Activated CD8-positive, alpha-beta memory T cell treated with anti-CD3 and anti-CD28 coated beads for 4 hours (primary cell): Measurements from ENCODE around the gene MINDY2.
"Not testable (repeated sequence)": the region's sequence is repeated elsewhere in the genome, so short reads cannot be mapped to it uniquely, and the experiment has no call there.

ENCODE experiments used
- DNase-seq, 2 donors: peaks; one replicate each; pipeline ENCODE4 v3.0.0-alpha.2; 2020; ENCODE audit warnings: low read depth in 2 of 2

Gene MINDY2

DNA sequence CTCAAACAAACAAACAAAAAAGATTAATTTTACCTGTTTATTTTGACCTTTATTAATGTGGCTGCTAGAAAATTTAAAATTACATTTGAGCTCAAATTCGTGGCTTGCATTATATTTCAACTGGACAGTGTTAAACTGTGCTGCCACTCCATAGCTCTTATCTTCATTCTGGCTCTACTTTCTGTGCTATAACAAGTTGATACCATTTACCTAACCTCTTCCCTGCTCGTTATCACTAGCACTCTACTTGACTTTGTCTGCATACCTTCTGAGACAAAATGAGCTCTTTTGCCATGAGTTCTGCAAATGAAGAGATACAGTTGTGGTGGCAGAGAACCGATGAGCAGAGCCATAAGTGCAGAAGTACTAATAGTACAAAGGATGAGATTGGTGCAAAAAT lies 26.4 kb downstream of the MINDY2 start:
- no peak for DNase-seq

- DNase-seq: no peak
Measured at GRCh38 chr15:58805095-58805494, 34.0 kb downstream of the MINDY2 start.

- not testable (repeated sequence) for DNase-seq
Measured at GRCh38 chr15:58823267-58823666, 52.2 kb downstream of the MINDY2 start.

DNA sequence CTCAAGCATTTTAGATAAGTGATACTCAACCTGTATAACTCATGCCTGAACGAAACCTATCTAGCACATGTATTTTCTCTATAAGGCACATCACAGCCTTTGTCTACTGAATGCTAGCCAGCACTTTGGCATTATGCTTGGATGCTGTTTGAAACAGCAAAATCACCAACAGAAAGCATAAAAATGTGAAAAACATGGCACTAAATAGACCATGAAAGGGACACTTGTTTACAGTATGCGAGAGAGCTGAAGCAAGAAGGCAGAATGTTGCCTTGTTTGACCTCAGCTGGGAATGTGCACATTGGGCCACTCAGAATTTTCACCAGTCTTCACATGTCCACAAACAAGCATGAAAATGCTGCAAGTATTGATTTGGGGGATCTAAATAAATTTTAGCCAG lies 59.5 kb downstream of the MINDY2 start:
- DNase-seq: no peak

- not testable (repeated sequence) for DNase-seq
Measured at GRCh38 chr15:58833681-58834426, 62.8 kb downstream of the MINDY2 start.

DNA sequence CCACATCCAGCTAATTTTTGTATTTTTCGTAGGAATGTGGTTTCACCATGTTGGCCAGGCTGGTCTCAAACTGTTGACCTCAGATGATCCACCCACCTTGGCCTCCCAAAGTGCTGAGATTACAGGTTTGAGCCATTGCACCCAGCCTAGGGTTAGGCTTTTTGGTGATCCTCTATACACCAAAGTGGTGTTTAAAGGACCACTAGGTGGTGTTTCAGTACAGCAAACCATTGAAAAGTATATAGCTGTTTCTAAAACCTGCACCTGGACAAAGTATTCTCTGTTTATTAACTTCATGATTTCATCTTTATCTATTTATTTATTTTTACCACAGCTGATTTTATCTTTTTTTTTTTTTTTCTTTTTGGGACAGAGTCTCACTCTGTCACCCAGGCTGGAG lies 68.4 kb downstream of the MINDY2 start:
- DNase-seq: no peak

DNA sequence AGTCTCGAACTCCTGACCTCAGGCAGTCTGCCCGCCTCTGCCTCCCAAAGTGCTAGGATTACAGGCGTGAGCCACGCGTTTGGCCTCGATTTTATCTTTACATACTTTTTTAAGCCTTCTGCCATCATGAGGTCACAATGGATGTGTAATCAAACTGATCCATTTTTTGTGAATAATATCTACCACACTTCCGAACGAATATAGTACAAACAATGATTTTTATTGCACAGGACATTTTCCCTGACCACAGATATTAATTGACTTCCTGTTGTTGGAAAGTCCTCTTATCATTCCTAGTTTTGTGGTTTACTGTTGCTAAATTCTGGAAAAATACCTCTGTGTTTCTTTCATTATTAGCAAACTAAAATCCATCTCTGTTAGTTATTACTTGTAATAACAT lies 68.9 kb downstream of the MINDY2 start:
- DNase-seq: no peak

DNA sequence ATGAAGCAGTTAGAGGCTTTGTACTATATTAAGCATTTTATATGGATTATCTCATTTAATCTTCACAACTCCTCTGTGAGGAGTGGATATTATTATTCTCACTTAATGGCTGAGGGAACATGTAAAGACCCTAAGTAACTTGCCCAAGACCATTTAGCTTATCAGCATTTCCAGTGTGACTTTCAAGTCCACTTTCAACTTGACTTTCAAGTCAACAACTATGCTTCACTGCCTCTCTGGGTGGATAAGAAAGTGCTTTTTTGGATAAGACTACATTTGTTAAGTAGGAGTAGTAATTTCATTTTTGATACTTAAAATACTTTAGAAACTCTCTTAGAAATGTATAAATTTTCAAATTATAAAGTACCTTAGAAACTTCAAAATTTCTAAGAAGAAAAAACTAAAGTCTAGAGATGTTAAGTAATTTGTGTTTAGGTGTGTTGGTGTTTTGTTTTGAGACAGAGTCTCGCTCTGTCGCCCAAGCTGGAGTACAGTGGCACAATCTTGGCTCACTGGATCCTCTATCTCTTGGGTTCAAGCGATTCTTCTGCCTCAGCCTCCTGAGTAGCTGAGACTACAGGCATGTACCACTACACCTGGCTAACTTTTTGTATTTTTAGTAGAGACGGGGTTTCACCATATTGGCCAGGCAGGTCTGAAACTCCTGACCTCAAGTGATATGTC lies 71.8 kb downstream of the MINDY2 start:
- DNase-seq: no peak

DNA sequence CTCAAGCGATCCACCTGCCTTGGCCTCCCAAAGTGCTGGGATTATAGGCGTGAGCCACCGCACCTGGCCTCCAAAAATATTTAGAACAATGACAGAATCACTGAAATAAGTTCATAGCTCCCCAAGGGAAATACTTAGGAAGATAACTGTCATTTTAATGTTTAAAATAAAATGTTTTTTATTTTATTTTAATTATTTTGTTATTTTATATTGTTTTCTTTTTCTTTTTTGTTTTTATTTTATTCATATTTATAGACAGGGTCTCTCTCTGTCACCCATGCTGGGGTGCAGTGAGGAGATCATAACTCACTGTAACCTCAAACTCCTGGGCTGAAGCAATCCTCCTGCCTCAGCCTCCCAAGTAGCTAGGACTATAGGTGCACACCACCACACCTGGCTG lies 80.1 kb downstream of the MINDY2 start:
- not testable (repeated sequence) for DNase-seq

- DNase-seq: no peak
Measured at GRCh38 chr15:58852347-58852746, 81.2 kb downstream of the MINDY2 start.

DNA sequence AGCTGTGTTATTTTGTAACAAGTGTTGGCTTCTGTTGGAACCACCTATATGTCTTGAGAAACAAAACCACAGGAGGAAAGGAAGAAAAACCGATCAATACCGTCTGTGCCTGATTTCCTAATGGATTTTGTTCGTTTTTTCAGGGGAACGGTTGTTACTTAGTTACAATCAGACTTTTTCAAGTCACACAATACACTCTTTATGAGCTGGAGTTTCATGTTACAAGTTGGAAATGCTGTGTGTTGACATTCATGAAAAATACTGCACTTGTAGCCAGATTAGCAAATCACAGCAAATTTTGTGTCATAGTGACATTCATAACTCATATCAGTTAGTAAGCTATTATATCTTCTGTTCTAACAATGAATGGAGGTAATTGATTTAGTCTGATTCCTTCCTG lies 83.5 kb downstream of the MINDY2 start:
- DNase-seq: no peak

DNA sequence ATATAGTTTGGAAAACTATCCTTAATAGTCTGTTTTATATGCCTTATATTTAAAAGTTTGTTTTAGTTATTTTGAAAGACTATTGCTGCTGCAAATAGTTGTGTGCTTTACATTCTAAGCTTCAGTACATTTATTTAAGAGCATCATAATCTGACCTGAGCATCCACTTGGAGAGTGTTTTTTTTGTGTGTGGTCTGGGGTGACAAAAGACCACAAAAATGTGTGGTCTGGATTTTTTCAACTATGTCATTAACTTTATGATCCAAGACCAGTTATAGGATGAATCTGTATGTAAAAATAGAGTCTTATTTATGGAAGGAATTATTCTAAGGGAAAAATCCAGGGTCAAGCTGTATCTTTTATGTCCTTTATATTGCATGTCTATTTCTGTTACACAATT lies 85.0 kb downstream of the MINDY2 start:
- no peak for DNase-seq

- DNase-seq: not testable (repeated sequence)
Measured at GRCh38 chr15:58856621-58857020, 85.5 kb downstream of the MINDY2 start.

DNA sequence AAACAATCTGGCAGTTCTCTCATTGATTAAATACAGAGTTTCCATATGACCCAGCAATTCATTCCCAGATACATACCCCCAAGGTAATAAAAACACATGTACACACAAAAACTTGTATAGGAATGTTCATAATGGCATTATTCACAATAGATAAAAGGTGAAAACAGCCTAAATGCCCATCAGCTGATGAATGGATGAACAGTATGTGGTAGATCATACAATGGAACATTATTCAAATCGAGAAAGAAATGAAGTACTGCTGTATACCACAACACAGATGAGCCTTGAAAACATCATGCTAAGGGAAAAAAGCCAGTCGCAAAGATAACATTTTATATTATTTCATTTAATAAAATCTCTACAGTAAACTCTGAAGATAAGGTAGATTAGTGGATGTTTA lies 91.2 kb downstream of the MINDY2 start:
- DNase-seq: no peak

- DNase-seq: no peak
Measured at GRCh38 chr15:58864602-58865424, 93.7 kb downstream of the MINDY2 start.

DNA sequence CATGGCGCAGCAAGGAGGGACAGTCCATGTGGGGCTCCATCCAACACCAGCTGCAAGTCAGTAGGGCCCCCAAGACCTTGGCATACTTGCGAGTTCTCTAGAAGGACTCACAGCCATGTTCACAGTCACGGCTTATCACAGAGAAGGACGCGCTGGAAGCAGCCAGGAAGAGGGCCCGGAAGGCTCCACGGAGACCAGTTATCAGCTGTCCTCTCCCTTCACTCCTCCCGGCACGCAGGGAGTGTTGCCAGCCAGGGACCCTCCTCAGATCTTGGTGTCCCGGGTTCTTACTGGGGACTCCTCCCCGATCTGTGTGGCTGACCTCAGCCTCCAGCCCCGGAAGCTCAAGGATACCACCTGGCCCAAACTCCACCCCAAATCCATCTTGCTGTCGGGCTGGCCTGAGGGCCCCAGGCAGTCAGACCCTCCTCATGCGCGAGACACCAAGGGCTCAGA lies 94.4 kb downstream of the MINDY2 start:
- no peak for DNase-seq

DNA sequence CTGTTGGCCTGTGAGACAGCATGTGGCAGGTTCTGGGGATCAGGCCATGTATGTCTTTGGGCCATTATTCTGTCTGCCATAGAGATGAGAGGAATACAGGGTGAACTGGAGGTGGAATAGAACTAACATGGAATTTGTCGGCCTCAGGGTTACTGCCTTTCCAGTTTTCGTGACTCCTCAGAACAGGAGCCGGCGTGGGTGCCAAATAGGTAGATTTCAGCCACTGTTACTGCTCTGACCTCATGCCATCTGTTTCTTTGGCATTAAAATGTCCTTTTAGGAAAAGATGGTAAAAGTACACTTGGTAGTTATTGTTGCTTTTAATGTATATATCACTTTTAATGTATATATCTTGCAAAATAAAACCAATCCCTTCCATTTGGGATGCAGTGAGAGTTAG lies 96.8 kb downstream of the MINDY2 start:
- DNase-seq: no peak

GRCh38 chr15:58870451-58870850 lies 99.3 kb downstream of the MINDY2 start:
- no peak for DNase-seq

DNA sequence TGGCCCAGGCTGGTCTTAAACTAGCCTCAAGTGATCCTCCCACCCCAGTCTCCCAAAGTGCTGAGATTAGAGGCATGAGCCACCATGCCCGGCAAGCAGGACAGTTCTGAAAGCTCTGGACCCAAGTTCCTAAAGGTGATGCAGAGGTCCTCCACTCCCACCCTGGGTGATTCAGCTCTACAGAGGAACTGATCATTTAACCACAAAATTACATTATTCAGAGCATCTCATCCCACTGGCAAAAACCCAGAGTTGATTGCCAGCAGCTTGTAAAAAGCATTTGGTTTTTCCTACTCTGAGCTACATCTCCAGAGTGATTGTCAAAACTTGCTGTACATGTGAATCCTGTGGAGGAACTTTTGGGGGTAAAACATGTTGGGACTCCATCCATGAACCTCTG lies 102.2 kb downstream of the MINDY2 start:
- DNase-seq: no peak

DNA sequence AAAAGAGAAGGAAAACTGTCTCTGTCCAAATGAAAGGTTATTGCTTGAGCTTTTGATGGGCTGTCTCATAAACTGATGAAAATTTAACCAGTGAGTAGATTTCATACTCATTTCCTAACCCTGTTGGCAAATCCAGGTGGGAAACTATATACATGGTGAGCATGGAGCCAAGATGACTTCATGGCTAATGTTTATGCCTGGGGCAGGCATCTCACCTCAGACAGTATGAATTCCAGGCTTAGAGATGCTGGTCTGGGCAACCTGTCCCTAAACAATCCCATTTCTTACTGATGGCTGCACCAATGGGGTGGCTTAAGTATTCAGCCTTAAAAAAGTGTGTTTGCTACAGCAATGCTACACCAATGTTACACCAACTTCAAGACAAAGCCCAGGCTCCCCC lies 104.2 kb downstream of the MINDY2 start:
- no peak for DNase-seq

DNA sequence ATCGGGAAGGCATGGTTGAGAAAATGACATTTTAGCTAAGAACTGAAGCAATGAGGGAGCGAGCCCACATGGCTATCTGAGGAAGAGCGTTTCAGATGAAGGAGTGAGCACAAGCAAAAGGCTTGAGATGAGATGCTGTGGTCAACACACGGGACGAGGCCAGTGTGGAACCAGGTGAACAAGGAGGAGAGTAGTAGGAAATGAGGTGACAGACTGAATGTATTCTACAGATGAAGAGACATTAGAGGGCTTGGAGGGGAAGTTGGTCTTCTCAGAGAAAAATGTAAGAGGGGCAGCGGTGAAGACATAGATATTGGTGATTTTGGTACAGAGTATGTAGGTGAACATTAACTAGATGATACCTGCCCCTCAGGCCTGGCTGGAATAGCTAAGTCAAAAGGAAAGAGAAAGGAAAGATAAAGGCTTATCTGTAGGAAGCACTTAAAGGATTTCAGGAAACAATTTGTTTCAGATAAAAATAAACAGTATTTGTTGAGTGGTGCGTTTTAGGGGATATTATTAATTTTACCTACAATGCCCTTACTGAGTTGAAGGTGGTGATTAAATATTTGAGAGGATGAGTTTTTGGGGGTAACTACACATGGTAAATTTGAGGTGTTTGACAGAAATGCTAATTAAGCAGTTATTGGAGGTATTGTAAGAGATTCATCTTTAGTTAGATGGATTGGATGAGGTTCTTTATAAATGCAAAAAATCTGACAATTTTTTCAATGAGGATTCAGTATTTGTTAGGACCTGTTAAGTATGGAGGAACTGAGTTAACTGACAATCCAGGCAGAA lies 105.4 kb downstream of the MINDY2 start:
- DNase-seq: no peak
